Caco-2 (cell line): ENCODE results near the gene KIF5B. TPM values are rescaled to one million over a fixed set of nuclear protein-coding genes. Genes with fewer than 3 reads are reported as not detected.
"Not testable (repeated sequence)": the region's sequence is repeated elsewhere in the genome, so short reads cannot be mapped to it uniquely, and the experiment has no call there.

Source experiments
- BruUV-seq: library from RNA; stranded (reverse); fragments of 400-500 nt; replicated peaks from 2 replicates; lab custom pipeline; 2021; lab: Mats Ljungman, UMichigan
- CTCF ChIA-PET: fragments of 300-600 bp; sonication (Branson Sonifier 250); formaldehyde crosslinking; loops from one replicate; lab custom pipeline; 2022; ENCODE audit warnings: antibody characterized with exemption; lab: Charles Lee
- POLR2A ChIA-PET: fragments of 300-600 bp; sonication (Branson Sonifier 250); formaldehyde crosslinking; loops from one replicate; lab custom pipeline; 2022; ENCODE audit warnings: antibody characterized with exemption; lab: Charles Lee
- DNase-seq, 2 experiments: peaks; one replicate each; pipeline versions ENCODE4 v3.0.0 to v3.0.0-alpha.2; 2020 to 2022
- H3K27me3 ChIP-seq: replicated peaks from 2 replicates; pipeline ENCODE4 v1.6.0; 2011; ENCODE audit warnings: low read length; ENCODE audit not compliant: control insufficient read depth, insufficient read depth
- H3K36me3 ChIP-seq: 2 replicates; pipeline ENCODE4 v1.5.1; 2011; ENCODE audit warnings: low read length; ENCODE audit not compliant: control insufficient read depth, insufficient read depth
- H3K4me1 ChIP-seq: fragments of 250-450 bp; sonication (Bioruptor Pico); 2 replicates; pipeline ENCODE4 v1.5.1; 2020; ENCODE audit warnings: mild to moderate bottlenecking
- H3K4me3 ChIP-seq: 2 replicates; pipeline ENCODE4 v1.5.1; 2011; ENCODE audit warnings: low read depth, mild to moderate bottlenecking, control low read depth, low read length
- H3K9me3 ChIP-seq: fragments of 250-450 bp; sonication (Bioruptor Pico); 2 replicates; pipeline ENCODE4 v1.5.1; 2020; ENCODE audit warnings: mild to moderate bottlenecking, moderate library complexity
- H3K27ac Mint-ChIP-seq: one replicate; pipeline ENCODE4 v1.8.0; 2022; ENCODE audit warnings: mixed read lengths; ENCODE audit not compliant: unreplicated experiment
- H3K27me3 Mint-ChIP-seq: one replicate; pipeline ENCODE4 v1.8.0; 2022; ENCODE audit warnings: mixed read lengths; ENCODE audit not compliant: insufficient read depth, unreplicated experiment
- H3K36me3 Mint-ChIP-seq: one replicate; pipeline ENCODE4 v1.8.0; 2022; ENCODE audit warnings: mild to moderate bottlenecking, mixed read lengths; ENCODE audit not compliant: insufficient read depth, unreplicated experiment
- H3K4me1 Mint-ChIP-seq: one replicate; pipeline ENCODE4 v1.8.0; 2022; ENCODE audit warnings: low read depth, mixed read lengths; ENCODE audit not compliant: unreplicated experiment
- H3K4me3 Mint-ChIP-seq: one replicate; pipeline ENCODE4 v1.8.0; 2022; ENCODE audit warnings: mild to moderate bottlenecking, moderate library complexity, mixed read lengths; ENCODE audit not compliant: unreplicated experiment
- H3K9me3 Mint-ChIP-seq: one replicate; pipeline ENCODE4 v1.8.0; 2022; ENCODE audit warnings: mixed read lengths; ENCODE audit not compliant: unreplicated experiment
- CTCF ChIP-seq, 2 experiments: fragments of 200-600 bp in 1 of 2; IDR thresholded peaks; 1 replicate in 1 of 2; 2 replicates in 1 of 2; pipeline versions ENCODE4 v1.5.1 to v1.8.0; 2011 to 2022; ENCODE audit warnings: antibody characterized with exemption in 1 of 2, control low read depth in 1 of 2, inconsistent platforms in 1 of 2, low read depth in 1 of 2, low read length in 1 of 2, mild to moderate bottlenecking in 1 of 2, moderate library complexity in 1 of 2; ENCODE audit not compliant: insufficient read depth in 1 of 2, severe bottlenecking in 1 of 2, unreplicated experiment in 1 of 2
- intact Hi-C: fragments of 100-400 bp; cut with micrococcal nuclease; formaldehyde crosslinking; loops from one replicate; pipeline ENCODE4 v1.10.0; 2022; ENCODE audit not compliant: unreplicated experiment
- total RNA-seq: library from RNA; stranded (reverse); gene quantifications from 2 replicates; pipeline ENCODE4 v1.2.3, GENCODE V29; 2022

The KIF5B gene
- total RNA-seq, 1 experiment from 2014 or later: 183 TPM

GRCh38 chr10:32048282-32048681 is 7.9 kb downstream of the KIF5B start:
- intact Hi-C loops: no loop called here
- no peak overlapping the region for H3K4me3 ChIP-seq
- no peaks in the 10 kb centered on the region for H3K9me3 Mint-ChIP-seq
- H3K36me3 ChIP-seq: 0 out of 2 replicates have a peak, but pooled peaks cover 3% of the 10 kb centered on the region
- no peaks in the 10 kb centered on the region for H3K9me3 ChIP-seq
- H3K27me3 ChIP-seq: no peaks in the 10 kb centered on the region
- no peaks in the 10 kb centered on the region for H3K27me3 Mint-ChIP-seq
- peaks cover 44% of the 10 kb centered on the region for H3K4me1 Mint-ChIP-seq
- H3K36me3 Mint-ChIP-seq: peaks cover 63% of the 10 kb centered on the region
- no peak for TF ChIP-seq CTCF (IDR thresholded peaks at IDR 0.05; ENCODE audit: insufficient read depth in 1 of 2, low read depth in 1 of 2, low read length in 1 of 2, severe bottlenecking in 1 of 2, unreplicated experiment in 1 of 2)
- no peak for DNase-seq
- no peak overlapping the region for H3K4me3 Mint-ChIP-seq
- peaks cover 24% of the 10 kb centered on the region for H3K4me1 ChIP-seq
- ChIA-PET CTCF (no interaction called here), POLR2A (no interaction called here)
- H3K27ac Mint-ChIP-seq: no peak overlapping the region
- no TSS peak for BruUV-seq

GRCh38 chr10:32047881-32048280 is 8.3 kb downstream of the KIF5B start:
- Mint-ChIP-seq H3K4me1 (peaks cover 44% of the 10 kb centered on the region), H3K36me3 (peaks cover 63% of the 10 kb centered on the region), H3K4me3 (no peak overlapping the region), H3K27ac (no peak overlapping the region), H3K27me3 (no peaks in the 10 kb centered on the region), H3K9me3 (no peaks in the 10 kb centered on the region)
- TF ChIP-seq CTCF (IDR thresholded peaks at IDR 0.05; ENCODE audit: insufficient read depth in 1 of 2, low read depth in 1 of 2, low read length in 1 of 2, severe bottlenecking in 1 of 2, unreplicated experiment in 1 of 2): no peak
- POLR2A ChIA-PET: no interaction called here
- BruUV-seq: no TSS peak
- H3K27me3 ChIP-seq: no peaks in the 10 kb centered on the region
- no peak overlapping the region for H3K4me3 ChIP-seq
- H3K9me3 ChIP-seq: no peaks in the 10 kb centered on the region
- CTCF ChIA-PET: no interaction called here
- H3K36me3 ChIP-seq: 0 out of 2 replicates have a peak, but pooled peaks cover 3% of the 10 kb centered on the region
- peaks cover 25% of the 10 kb centered on the region for H3K4me1 ChIP-seq
- no peak for DNase-seq
- intact Hi-C loops: no loop called here

DNA sequence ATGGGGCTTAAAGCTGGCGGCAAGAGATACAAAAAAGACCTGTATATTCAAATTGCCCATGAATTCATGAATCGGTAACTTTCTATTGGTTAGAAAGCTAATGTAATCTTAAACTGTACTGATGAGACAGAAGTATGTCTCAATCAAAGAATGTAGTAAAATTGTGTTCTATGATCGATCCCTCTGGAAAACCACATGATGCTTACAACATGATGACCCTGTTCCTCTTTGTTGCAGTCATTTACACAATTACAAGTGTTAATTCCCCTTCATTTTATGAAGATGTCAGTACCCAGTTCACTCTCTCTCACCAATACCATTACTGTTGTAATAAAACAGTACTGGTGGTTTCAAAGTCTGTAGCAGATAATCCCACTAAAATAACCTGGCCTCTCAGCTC is 10.1 kb downstream of the KIF5B start:
- Mint-ChIP-seq H3K4me3 (no peak overlapping the region), H3K4me1 (peaks cover 49% of the 10 kb centered on the region), H3K36me3 (peaks cover 67% of the 10 kb centered on the region), H3K27ac (no peak overlapping the region), H3K27me3 (no peaks in the 10 kb centered on the region), H3K9me3 (no peaks in the 10 kb centered on the region)
- TF ChIP-seq CTCF (IDR thresholded peaks at IDR 0.05; ENCODE audit: insufficient read depth in 1 of 2, low read depth in 1 of 2, low read length in 1 of 2, severe bottlenecking in 1 of 2, unreplicated experiment in 1 of 2): no peak
- no peaks in the 10 kb centered on the region for H3K27me3 ChIP-seq
- no peaks in the 10 kb centered on the region for H3K9me3 ChIP-seq
- CTCF ChIA-PET: no interaction called here
- H3K4me3 ChIP-seq: no peak overlapping the region
- H3K36me3 ChIP-seq: 0 out of 2 replicates have a peak, but pooled peaks cover 3% of the 10 kb centered on the region
- DNase-seq: no peak
- peaks cover 13% of the 10 kb centered on the region; the same call in 1 of the 2 replicates for H3K4me1 ChIP-seq
- intact Hi-C loops: no loop called here
- BruUV-seq: no TSS peak
- POLR2A ChIA-PET: no interaction called here

- peaks cover 11% of the 10 kb centered on the region for H3K4me1 ChIP-seq
- BruUV-seq, H3K9me3 Mint-ChIP-seq, H3K4me3 ChIP-seq, intact Hi-C loops, H3K36me3 ChIP-seq, H3K27ac Mint-ChIP-seq, H3K4me3 Mint-ChIP-seq, H3K27me3 Mint-ChIP-seq, POLR2A ChIA-PET, H3K9me3 ChIP-seq, CTCF ChIA-PET, DNase-seq, H3K27me3 ChIP-seq: not testable (repeated sequence)
- Mint-ChIP-seq H3K4me1 (peaks cover 29% of the 10 kb centered on the region), H3K36me3 (peaks cover 78% of the 10 kb centered on the region)
Observed at GRCh38 chr10:32042730-32043129, 13.5 kb downstream of the KIF5B start.
